ENCODE measurements around the gene AK8.

Gene AK8

GRCh38 chr9:132881826-132882225, 3.7 kb upstream of the AK8 start:
- DNase-seq (ENCODE audit: low spot score), result no peak
- TF ChIP-seq, protein P1, sequence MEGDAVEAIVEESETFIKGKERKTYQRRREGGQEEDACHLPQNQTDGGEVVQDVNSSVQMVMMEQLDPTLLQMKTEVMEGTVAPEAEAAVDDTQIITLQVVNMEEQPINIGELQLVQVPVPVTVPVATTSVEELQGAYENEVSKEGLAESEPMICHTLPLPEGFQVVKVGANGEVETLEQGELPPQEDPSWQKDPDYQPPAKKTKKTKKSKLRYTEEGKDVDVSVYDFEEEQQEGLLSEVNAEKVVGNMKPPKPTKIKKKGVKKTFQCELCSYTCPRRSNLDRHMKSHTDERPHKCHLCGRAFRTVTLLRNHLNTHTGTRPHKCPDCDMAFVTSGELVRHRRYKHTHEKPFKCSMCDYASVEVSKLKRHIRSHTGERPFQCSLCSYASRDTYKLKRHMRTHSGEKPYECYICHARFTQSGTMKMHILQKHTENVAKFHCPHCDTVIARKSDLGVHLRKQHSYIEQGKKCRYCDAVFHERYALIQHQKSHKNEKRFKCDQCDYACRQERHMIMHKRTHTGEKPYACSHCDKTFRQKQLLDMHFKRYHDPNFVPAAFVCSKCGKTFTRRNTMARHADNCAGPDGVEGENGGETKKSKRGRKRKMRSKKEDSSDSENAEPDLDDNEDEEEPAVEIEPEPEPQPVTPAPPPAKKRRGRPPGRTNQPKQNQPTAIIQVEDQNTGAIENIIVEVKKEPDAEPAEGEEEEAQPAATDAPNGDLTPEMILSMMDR (conservative IDR thresholded peaks at IDR 0.05; ENCODE audit: low read depth), result no peak
- ChIA-PET POLR2A (ENCODE audit: low non-redundant PET) (no interaction called here), CTCF (interaction anchor here (1.0 kb wide), 2 partner anchors 21 to 29 kb away, joined by 3 read pairs; no protein-coding TSS in a partner anchor)
- no peak overlapping the region for H3K27ac ChIP-seq

DNA sequence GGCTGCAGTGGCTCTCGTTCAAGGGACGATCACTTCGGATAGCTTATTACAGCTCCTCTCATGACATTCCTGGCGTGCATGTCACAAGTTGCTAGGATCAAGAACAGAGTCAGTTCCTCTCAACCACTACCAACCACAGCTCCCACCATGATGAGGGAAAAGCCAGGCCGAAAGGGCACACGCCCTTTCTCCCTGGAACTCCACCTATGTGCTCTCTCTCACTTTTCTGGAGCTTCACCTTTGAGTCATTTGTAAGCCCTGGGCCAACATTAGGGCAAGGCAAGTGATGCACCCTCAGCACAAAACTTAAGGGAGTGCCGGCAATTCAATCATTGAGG, 2.2 kb upstream of the AK8 start:
- ChIA-PET POLR2A (ENCODE audit: low non-redundant PET) (interaction anchor here (0.6 to 0.8 kb wide), 2 partner anchors 505 to 1755 kb away, joined by 3 to 5 read pairs; partner anchors contain the start of gene NUP214), CTCF (interaction anchor here (1.0 kb wide), 1 partner anchor 80 kb away, joined by 4 read pairs; no protein-coding TSS in a partner anchor)
- TF ChIP-seq, protein P1 (conservative IDR thresholded peaks at IDR 0.05; ENCODE audit: low read depth), result no peak
- H3K27ac ChIP-seq, result peak overlapping the region; percentile 42
- DNase-seq (ENCODE audit: low spot score), result peak; percentile 48

- TF ChIP-seq, protein P1 (conservative IDR thresholded peaks at IDR 0.05; ENCODE audit: low read depth), result no peak
- CTCF ChIA-PET, result interaction anchor here (1.0 to 1.1 kb wide), 2 partner anchors 16 to 79 kb away, joined by 4 to 5 read pairs; no protein-coding TSS in a partner anchor
- peak; percentile 28 for DNase-seq (ENCODE audit: low spot score)
- POLR2A ChIA-PET (ENCODE audit: low non-redundant PET), result interaction anchor here (0.6 to 0.8 kb wide), 3 partner anchors 342 to 1754 kb away, joined by 3 to 5 read pairs (median 3); partner anchors contain the start of gene NUP214
- peak overlapping the region; percentile 42 for H3K27ac ChIP-seq
These were observed 1.6 kb upstream of the AK8 start for GRCh38 chr9:132879457-132880323.

DNA sequence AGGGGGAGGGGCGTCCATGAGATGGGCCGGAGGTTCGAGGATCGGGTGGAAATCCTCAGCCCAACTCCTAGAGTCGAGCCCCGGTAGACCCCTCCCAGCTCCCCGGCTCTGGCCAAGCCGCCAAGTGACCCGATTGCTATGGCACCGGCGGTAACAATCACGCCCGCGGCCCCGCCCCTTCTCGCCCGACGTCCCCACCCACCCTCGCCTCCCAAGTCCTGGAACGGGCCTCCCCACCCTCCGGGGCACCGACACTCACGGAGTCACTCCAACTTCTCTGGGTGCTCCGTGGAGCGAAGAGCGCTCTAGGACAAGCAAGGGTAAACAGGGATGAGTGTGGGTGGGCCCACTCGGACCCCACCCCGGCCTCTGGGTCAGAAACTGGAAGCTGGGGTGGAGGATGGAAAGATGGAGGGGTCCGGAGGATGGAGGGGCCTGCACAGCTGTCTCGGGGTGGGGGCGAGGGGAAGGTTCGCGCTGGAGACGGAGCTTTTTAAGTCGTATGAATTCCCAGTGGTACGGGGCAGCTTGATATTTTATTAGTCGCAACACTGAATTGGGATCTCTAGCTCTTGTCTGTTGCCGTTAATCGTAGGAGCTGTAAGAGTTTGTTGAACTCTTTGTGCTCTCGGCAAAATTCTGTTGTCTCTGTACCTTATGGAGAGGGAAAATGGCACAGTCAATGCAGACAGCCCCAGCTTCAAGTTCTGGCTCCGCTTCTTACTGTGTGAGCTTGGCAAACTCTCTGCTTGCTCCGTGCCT, 792 bp upstream of the AK8 start, which contains the start of gene SPACA9:
Gene SPACA9, plus strand, starts transcription at position 204 of the 762 bp plus-strand sequence. CDS start 5,050 bp downstream, outside the sequence.
- ChIA-PET CTCF (interaction anchor here (0.7 to 1.2 kb wide), 3 partner anchors 17 to 39 kb away, joined by 3 to 5 read pairs (median 3); no protein-coding TSS in a partner anchor), POLR2A (ENCODE audit: low non-redundant PET) (interaction anchor here (0.7 to 0.8 kb wide), 2 partner anchors 24 to 343 kb away, joined by 3 read pairs; no protein-coding TSS in a partner anchor)
- TF ChIP-seq, protein P1 (conservative IDR thresholded peaks at IDR 0.05; ENCODE audit: low read depth), result no peak
- DNase-seq (ENCODE audit: low spot score), result peak; percentile 81
- peak within 1 kb of the TSS; percentile 64 for H3K27ac ChIP-seq

GRCh38 chr9:132877458-132877823, 643 bp downstream of the AK8 start:
- H3K27ac ChIP-seq, result no peak overlapping the region
- no peak for DNase-seq (ENCODE audit: low spot score)
- CTCF ChIA-PET, result interaction anchor here (0.7 to 1.6 kb wide), 2 partner anchors 24 to 758 kb away, joined by 3 to 5 read pairs; no protein-coding TSS in a partner anchor
- TF ChIP-seq, protein P1 (conservative IDR thresholded peaks at IDR 0.05; ENCODE audit: low read depth), result no peak
- POLR2A ChIA-PET (ENCODE audit: low non-redundant PET), result no interaction called here

DNA sequence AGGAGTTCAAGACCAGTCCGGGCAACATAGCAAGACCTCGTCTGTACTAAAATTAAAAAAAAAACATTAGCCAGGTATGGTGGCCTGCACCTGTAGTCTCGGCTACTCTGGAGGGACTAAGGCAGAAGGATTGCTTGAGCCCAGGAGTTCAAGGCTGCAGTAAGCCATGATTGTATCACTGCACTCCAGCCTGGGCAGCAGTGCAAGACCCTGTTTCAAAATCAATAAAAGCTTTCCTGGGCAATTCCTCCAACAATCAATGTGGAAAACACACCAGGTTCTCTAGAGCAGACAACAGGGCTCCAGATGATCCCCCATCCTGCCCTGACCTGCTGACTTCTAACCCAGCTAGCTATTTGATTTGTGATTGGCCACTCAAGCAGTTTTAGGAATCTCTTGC, 1.2 kb downstream of the AK8 start:
- CTCF ChIA-PET, result interaction anchor here (0.7 to 1.6 kb wide), 2 partner anchors 25 to 759 kb away, joined by 3 to 5 read pairs; no protein-coding TSS in a partner anchor
- DNase-seq (ENCODE audit: low spot score), result no peak
- TF ChIP-seq, protein P1 (conservative IDR thresholded peaks at IDR 0.05; ENCODE audit: low read depth), result no peak

More for the DNA sequence above, 1.2 kb downstream of the AK8 start:
- POLR2A ChIA-PET (ENCODE audit: low non-redundant PET), result no interaction called here
- H3K27ac ChIP-seq, result no peak overlapping the region

Measured in RWPE1 (cell line).